Right lobe of liver (tissue), 6 donors: ENCODE results near the gene PTOV1. TPM values are rescaled to one million over a fixed set of nuclear protein-coding genes. Genes with fewer than 3 reads are reported as not detected.

ENCODE experiments used
- ATAC-seq, 4 donors: fragments of 200-7000 bp; cut with Tn5 transposase; one replicate each; pipeline ENCODE4 v1.9.1; 2020; ENCODE audit warnings: mild to moderate bottlenecking in 4 of 4, moderate library complexity in 4 of 4
- DNase-seq, 3 donors: peaks; one replicate each; pipeline ENCODE4 v3.0.0-alpha.2; 2020
- H3K27ac ChIP-seq, 3 donors: fragments of 200-600 bp; one replicate each; pipeline ENCODE4 v1.8.0; 2022
- H3K27me3 ChIP-seq, 2 donors: fragments of 200-600 bp; one replicate each; pipeline ENCODE4 v1.8.0; 2022
- H3K36me3 ChIP-seq, 4 donors: fragments of 200-600 bp; sonication (generic) in 1 of 4; one replicate each; pipeline versions ENCODE4 v1.5.1 to v1.8.0; 2017 to 2022; ENCODE audit warnings: control low read depth in 1 of 4
- H3K4me1 ChIP-seq, 4 donors: fragments of 200-600 bp; sonication (generic) in 1 of 4; one replicate each; pipeline versions ENCODE4 v1.5.1 to v1.8.0; 2017 to 2022; ENCODE audit warnings: control low read depth in 1 of 4
- H3K4me3 ChIP-seq, 3 donors: fragments of 200-600 bp; one replicate each; pipeline ENCODE4 v1.8.0; 2022
- H3K9me3 ChIP-seq, 4 donors: fragments of 200-600 bp; sonication (generic) in 1 of 4; one replicate each; pipeline versions ENCODE4 v1.5.1 to v1.8.0; 2017 to 2022; ENCODE audit warnings: control low read depth in 1 of 4
- POLR2A ChIP-seq: fragments of 450-650 bp; IDR thresholded peaks from one replicate; pipeline ENCODE4 v1.6.1; 2017; ENCODE audit warnings: antibody characterized with exemption, mild to moderate bottlenecking
- WGBS: methylation state at CpG from one replicate; pipeline ENCODE4 v1.1.6; 2018; ENCODE audit warnings: low coverage, low lambda C conversion rate; ENCODE audit not compliant: insufficient coverage; ENCODE audit errors: missing lambda C conversion rate; 5-methylcytosine and 5-hydroxymethylcytosine counted together
- intact Hi-C, 2 donors: fragments of 100-400 bp; cut with DNase I; formaldehyde crosslinking; loops; one replicate each; pipeline versions ENCODE4 v1.11.2 to v1.14.1; 2022
- total RNA-seq, 6 experiments: library from RNA; depleted of rRNA in 2 of 6; stranded (reverse); fragments of >200 nt in 2 of 6; fragmentation: NEBNext Ultra II Directional in 3 of 6; extraction: Animal tissue kit (Norgen Biotek cat#: 25700) in 3 of 6; gene quantifications; one replicate each; pipeline versions ENCODE4 v1.1.0 to v1.2.4, GENCODE V29; 2016 to 2023
- TF ChIP-seq, protein P1 (sequence below), 4 donors: fragments of 200-600 bp in 3 of 4; fragments of 450-650 bp in 1 of 4; IDR thresholded peaks; one replicate each; pipeline versions ENCODE4 v1.5.1 to v1.8.0; 2016 to 2022; ENCODE audit warnings: antibody characterized with exemption in 4 of 4, mild to moderate bottlenecking in 2 of 4
- donor health status: DM: no; HTN: yes; CAD: no.
- donor health status: DM: no; HTN: no; CAD: no.
- donor health status: DM: no; HTN: no; CAD: no.
- donor health status: DM: no; HTN: yes; CAD: no.
- donor health status: DM: no; HTN: yes; CAD: no.

The PTOV1 gene
- total RNA-seq, 6 experiments from 2014 or later = 44.4 to 93.0 (median 69.6) TPM

DNA sequence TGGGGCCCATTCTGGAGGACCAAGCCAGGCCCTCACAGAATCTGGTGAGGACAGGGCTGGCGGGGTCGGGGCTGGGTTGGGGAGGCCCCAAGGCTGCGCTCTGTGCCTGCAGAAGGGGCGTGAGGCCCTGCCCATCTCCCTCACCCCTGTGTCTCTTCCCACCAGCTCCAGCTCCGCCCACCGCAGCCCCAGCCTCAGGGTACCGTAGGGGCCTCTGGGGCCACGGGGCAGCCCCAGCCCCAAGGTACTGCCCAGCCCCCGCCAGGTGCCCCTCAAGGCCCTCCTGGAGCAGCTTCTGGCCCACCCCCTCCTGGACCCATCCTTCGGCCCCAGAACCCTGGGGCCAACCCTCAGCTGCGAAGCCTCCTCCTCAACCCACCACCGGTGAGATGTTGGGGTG, 15.4 kb upstream of the PTOV1 start:
- Histone ChIP-seq H3K9me3 (no peaks in the 10 kb centered on the region), H3K4me1 (no peaks in the 10 kb centered on the region), H3K27me3 (no peaks in the 10 kb centered on the region), H3K4me3 (no peak overlapping the region), H3K27ac (no peak overlapping the region), H3K36me3 (peaks cover 0 to 40% (median 8%) of the 10 kb centered on the region in 4 donors)
- no peak for TF ChIP-seq POLR2A
- TF ChIP-seq, protein P1, sequence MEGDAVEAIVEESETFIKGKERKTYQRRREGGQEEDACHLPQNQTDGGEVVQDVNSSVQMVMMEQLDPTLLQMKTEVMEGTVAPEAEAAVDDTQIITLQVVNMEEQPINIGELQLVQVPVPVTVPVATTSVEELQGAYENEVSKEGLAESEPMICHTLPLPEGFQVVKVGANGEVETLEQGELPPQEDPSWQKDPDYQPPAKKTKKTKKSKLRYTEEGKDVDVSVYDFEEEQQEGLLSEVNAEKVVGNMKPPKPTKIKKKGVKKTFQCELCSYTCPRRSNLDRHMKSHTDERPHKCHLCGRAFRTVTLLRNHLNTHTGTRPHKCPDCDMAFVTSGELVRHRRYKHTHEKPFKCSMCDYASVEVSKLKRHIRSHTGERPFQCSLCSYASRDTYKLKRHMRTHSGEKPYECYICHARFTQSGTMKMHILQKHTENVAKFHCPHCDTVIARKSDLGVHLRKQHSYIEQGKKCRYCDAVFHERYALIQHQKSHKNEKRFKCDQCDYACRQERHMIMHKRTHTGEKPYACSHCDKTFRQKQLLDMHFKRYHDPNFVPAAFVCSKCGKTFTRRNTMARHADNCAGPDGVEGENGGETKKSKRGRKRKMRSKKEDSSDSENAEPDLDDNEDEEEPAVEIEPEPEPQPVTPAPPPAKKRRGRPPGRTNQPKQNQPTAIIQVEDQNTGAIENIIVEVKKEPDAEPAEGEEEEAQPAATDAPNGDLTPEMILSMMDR (IDR thresholded peaks at IDR 0.05) = no peak
- peak in 1 of 3 donors; percentile 41 for DNase-seq
- WGBS = no CpG with 5 or more reads among the region's 12 CpGs
- no peak for ATAC-seq
- intact Hi-C loops = no loop called here

DNA sequence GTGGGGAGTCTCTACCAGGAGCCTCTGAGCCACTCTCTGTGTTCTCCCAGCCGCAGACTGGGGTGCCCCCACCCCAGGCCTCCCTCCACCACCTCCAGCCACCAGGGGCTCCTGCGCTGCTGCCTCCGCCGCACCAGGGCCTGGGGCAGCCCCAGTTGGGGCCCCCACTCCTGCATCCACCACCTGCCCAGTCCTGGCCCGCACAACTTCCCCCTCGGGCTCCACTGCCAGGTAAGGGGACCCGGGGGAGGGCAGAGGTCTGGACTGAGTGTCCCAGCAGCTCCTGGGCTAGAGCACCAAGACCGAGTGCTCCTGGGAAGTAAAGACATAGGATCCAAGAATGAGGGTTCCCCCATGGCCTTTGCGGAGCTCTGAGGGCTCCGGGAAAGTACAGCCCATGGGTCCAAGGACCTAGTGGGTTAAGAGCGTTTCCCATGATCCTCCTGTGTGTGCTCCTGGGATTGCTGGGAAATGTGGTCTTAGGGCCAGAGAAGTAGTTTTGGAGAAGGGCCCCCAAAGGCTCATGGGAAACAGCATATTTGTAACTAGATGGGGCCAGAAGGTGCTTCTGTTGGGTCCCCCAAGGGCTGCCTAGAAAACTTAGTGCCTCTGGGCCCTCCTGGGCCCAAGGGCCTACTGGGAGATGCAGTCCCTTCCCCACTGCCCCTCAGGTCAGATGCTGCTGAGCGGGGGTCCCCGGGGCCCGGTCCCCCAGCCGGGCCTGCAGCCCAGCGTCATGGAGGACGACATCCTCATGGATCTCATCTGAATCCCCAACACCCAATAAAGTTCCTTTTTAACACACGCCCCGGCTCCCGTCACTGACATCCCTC, 14.6 kb upstream of the PTOV1 start:
- ATAC-seq = no peak

DNA sequence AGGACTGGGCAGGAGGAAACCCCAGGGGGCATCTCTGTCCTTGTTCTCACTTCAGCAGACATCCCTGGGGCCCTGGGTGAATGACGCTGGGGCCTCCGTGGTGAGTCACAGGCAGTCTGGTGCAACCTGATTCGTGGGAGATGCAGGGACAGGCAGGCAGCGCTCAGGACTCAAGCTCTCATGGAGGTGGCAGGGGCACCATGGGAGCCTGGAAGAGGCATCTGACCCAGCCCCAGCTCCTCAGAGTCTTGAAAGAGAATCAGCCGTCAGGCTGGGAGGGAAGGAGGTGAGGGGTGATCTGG, 14.0 kb upstream of the PTOV1 start:
- Histone ChIP-seq H3K27ac (no peak overlapping the region), H3K9me3 (no peaks in the 10 kb centered on the region), H3K4me3 (no peak overlapping the region), H3K27me3 (no peaks in the 10 kb centered on the region), H3K36me3 (peaks cover 0 to 38% (median 6%) of the 10 kb centered on the region in 4 donors), H3K4me1 (no peaks in the 10 kb centered on the region)
- no peak for TF ChIP-seq POLR2A
- TF ChIP-seq, protein P1 (IDR thresholded peaks at IDR 0.05) = no peak
- no CpG with 5 or more reads among the region's 5 CpGs for WGBS
- ATAC-seq (no peak), DNase-seq (no peak)
- intact Hi-C loops = no loop called here

More for the DNA sequence above, 14.6 kb upstream of the PTOV1 start:
- DNase-seq = no peak
- Histone ChIP-seq H3K4me3 (no peak overlapping the region), H3K36me3 (peaks cover 0 to 40% (median 7%) of the 10 kb centered on the region in 4 donors), H3K9me3 (no peaks in the 10 kb centered on the region), H3K27ac (no peak overlapping the region), H3K4me1 (no peaks in the 10 kb centered on the region), H3K27me3 (no peaks in the 10 kb centered on the region)
- intact Hi-C loops = no loop called here
- 98% methylated on average over 6 of the region's 20 CpGs for WGBS
- no peak for TF ChIP-seq POLR2A
- TF ChIP-seq, protein P1 (IDR thresholded peaks at IDR 0.05) = no peak

DNA sequence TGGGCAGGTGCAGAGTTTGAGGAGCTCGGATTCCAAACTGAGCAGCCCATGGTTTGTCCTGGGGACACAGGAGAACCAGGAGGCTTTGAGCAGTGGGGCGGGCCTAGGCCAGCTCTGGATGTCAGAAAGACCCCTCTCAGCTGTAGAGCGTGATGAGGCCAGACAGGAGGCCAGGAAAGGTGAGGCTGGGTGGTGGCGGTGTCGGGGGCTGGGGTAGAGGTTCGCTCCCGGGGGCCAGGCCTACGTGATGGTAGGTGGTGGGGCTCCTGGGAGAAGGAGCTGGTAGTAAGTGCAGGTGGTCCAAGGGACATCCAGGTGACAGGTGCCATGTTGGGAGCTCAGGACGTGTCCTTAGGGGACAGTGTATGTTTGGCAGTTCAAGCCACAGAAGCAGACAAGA, 13.5 kb upstream of the PTOV1 start:
- intact Hi-C loops = no loop called here
- Histone ChIP-seq H3K36me3 (peaks cover 0 to 33% (median 6%) of the 10 kb centered on the region in 4 donors), H3K4me3 (no peak overlapping the region), H3K27me3 (no peaks in the 10 kb centered on the region), H3K9me3 (no peaks in the 10 kb centered on the region), H3K4me1 (no peaks in the 10 kb centered on the region), H3K27ac (no peak overlapping the region)
- DNase-seq (no peak), ATAC-seq (no peak)
- TF ChIP-seq, protein P1 (IDR thresholded peaks at IDR 0.05) = no peak
- no peak for TF ChIP-seq POLR2A
- WGBS = 96% methylated on average over 4 of the region's 9 CpGs
